OCI-LY7 (cell line): ENCODE results near the gene COL4A2.

ENCODE experiments used
- EZH2phosphoT487 ChIP-seq: fragments of 200-600 bp; sonication (generic); IDR thresholded peaks from 2 replicates; pipeline ENCODE4 v1.6.1; 2018; ENCODE audit warnings: low read depth, borderline replicate concordance, mild to moderate bottlenecking, mixed run types, antibody characterized with exemption, low read length, moderate library complexity, mixed read lengths
- TF ChIP-seq, protein P1 (sequence below): fragments of 200-600 bp; sonication (generic); conservative IDR thresholded peaks from 2 replicates; pipeline ENCODE4 v1.5.1; 2014; ENCODE audit warnings: mild to moderate bottlenecking, antibody characterized with exemption, low read length, moderate library complexity, mixed read lengths

DNA sequence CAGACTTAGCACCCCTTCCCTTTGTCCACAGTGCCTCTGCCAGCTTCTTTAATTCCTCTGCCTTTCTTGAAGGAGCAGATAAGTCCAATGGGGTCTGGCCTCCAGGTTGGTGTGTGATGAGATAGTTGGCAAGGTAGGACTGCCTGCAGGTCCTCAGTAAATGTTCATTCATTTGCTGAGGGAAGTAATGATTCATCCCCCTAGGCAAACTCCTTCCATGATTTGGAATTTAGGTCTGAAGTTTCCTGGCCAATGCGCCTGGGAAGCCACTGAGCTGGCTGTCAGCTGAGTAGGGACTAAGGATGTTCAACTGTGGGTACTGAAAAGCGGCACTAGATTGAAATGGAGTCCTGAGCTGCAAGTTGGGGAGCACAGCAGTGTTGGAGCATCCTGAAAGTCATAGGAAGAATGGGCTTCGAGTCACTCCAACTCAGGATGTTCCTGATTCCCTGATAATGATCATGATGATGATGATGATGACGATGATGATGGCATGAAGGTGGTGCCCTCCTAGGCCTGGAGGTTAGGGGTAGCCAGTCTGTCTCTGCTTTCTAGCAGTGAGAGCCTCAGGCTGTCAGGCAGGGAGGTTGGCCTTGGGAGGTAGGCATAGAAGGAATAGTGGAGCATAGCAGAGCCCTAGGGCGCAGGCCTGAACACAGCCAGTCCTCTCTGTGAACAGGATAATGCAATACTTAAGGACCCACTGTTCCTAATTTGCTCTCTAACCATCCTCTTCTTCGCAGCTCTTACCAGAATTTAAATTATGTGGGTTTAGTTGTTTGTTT is 44.7 kb downstream of the COL4A2 start:
- TF ChIP-seq, protein P1, sequence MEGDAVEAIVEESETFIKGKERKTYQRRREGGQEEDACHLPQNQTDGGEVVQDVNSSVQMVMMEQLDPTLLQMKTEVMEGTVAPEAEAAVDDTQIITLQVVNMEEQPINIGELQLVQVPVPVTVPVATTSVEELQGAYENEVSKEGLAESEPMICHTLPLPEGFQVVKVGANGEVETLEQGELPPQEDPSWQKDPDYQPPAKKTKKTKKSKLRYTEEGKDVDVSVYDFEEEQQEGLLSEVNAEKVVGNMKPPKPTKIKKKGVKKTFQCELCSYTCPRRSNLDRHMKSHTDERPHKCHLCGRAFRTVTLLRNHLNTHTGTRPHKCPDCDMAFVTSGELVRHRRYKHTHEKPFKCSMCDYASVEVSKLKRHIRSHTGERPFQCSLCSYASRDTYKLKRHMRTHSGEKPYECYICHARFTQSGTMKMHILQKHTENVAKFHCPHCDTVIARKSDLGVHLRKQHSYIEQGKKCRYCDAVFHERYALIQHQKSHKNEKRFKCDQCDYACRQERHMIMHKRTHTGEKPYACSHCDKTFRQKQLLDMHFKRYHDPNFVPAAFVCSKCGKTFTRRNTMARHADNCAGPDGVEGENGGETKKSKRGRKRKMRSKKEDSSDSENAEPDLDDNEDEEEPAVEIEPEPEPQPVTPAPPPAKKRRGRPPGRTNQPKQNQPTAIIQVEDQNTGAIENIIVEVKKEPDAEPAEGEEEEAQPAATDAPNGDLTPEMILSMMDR, result no peak
- no peak for TF ChIP-seq EZH2phosphoT487
